ENCODE measurements around the gene MYL10. TPM values are rescaled to one million over a fixed set of nuclear protein-coding genes. Genes with fewer than 3 reads are reported as not detected.

The MYL10 gene
- total and polyA plus RNA-seq, 10 of the 15 experiments (the other 5 are each of a cell fraction or from before 2014, with no cell fraction given) = not detected

- no peak for ATAC-seq
- no peak overlapping the region for H3K9ac ChIP-seq (ENCODE audit: control insufficient read depth, insufficient read depth, low read length)
- H3K4me2 ChIP-seq (ENCODE audit: control insufficient read depth, insufficient read depth) = no peak overlapping the region
- H3K9me3 ChIP-seq (replicated peaks; ENCODE audit: control insufficient read depth, insufficient read depth, low read length) = no peaks in the 10 kb centered on the region
- H3K79me2 ChIP-seq (ENCODE audit: control insufficient read depth, insufficient read depth, low read length) = no peaks in the 10 kb centered on the region
- intact Hi-C loops (cut with micrococcal nuclease; ENCODE audit: unreplicated experiment) (no loop called here), in situ Hi-C loops (cut with MboI) (no loop called here)
- CTCF ChIA-PET = interaction anchor here (0.7 to 1.1 kb wide), 3 partner anchors 56 to 206 kb away, joined by 3 read pairs; no protein-coding TSS in a partner anchor
- H4K20me1 ChIP-seq (ENCODE audit: control insufficient read depth, insufficient read depth) = no peaks in the 10 kb centered on the region
- BruUV-seq (replicated peaks) = no TSS peak
- POLR2A ChIA-PET = interaction anchor here (0.5 kb wide), 1 partner anchor 17 kb away, joined by 3 read pairs; no protein-coding TSS in a partner anchor
- H3K4me3 ChIP-seq = no peak overlapping the region
- H3K36me3 ChIP-seq (ENCODE audit: control insufficient read depth in 2 of 2, insufficient read depth in 2 of 2, low read length in 1 of 2) = no peaks in the 10 kb centered on the region
- RAD21 ChIA-PET (ENCODE audit: unreplicated experiment) = no interaction called here
- SMC1A ChIA-PET (ENCODE audit: uncharacterized antibody, unreplicated experiment) = no interaction called here
- H2AFZ ChIP-seq (ENCODE audit: control insufficient read depth, low read depth, low read length) = no peak overlapping the region
- DNase-seq (ENCODE audit: low read depth, low spot score) = no peak
- no peaks in the 10 kb centered on the region for H3K4me1 ChIP-seq (ENCODE audit: control insufficient read depth, insufficient read depth, low read length)
- WGBS (ENCODE audit: insufficient coverage, insufficient replicate concordance, low lambda C conversion rate, missing lambda C conversion rate) = 49% methylated on average over 16 of the region's 16 CpGs
- H3K27me3 ChIP-seq (replicated peaks in 1 of 2; ENCODE audit: control insufficient read depth in 2 of 2, insufficient read depth in 2 of 2, low read length in 1 of 2) = no peaks in the 10 kb centered on the region
- no peak overlapping the region for H3K27ac ChIP-seq (ENCODE audit: control insufficient read depth, insufficient read depth)
- FAIRE-seq = no peak
- no peak for TF ChIP-seq JUNB (IDR thresholded peaks at IDR 0.05)
- no peak for TF ChIP-seq POLR2A (IDR thresholded peaks at IDR 0.05; ENCODE audit: low read depth, low read length)
- TF ChIP-seq ZNF207 (IDR thresholded peaks at IDR 0.05; ENCODE audit: borderline replicate concordance) = no peak
- TF ChIP-seq SIN3A (IDR thresholded peaks at IDR 0.05; ENCODE audit: low read depth, low read length) = no peak
- TF ChIP-seq PBX3 (IDR thresholded peaks at IDR 0.05; ENCODE audit: insufficient replicate concordance, low read depth, low read length) = no peak
- TF ChIP-seq NRF1 (conservative IDR thresholded peaks at IDR 0.05; ENCODE audit: low read depth, low read length) = no peak
- TF ChIP-seq ZBTB11 (CRISPR knock-in tag; IDR thresholded peaks at IDR 0.05) = no peak
- no peak for TF ChIP-seq ESRRA (IDR thresholded peaks at IDR 0.05; ENCODE audit: low read length)
- TF ChIP-seq IKZF2 (IDR thresholded peaks at IDR 0.05) = no peak
- TF ChIP-seq CREM (IDR thresholded peaks at IDR 0.05; ENCODE audit: low read depth) = no peak
- TF ChIP-seq E2F8 (IDR thresholded peaks at IDR 0.05; ENCODE audit: low read depth, partially characterized antibody) = no peak
- no peak for TF ChIP-seq EZH2 (IDR thresholded peaks at IDR 0.05; ENCODE audit: borderline replicate concordance, control insufficient read depth, low read depth, low read length)
- no peak for TF ChIP-seq TAF1 (IDR thresholded peaks at IDR 0.05; ENCODE audit: borderline replicate concordance, low read depth, low read length)
- TF ChIP-seq RELA (IDR thresholded peaks at IDR 0.05; ENCODE audit: borderline replicate concordance, partially characterized antibody) = no peak
- TF ChIP-seq ATF2 (IDR thresholded peaks at IDR 0.05; ENCODE audit: low read length) = no peak
- TF ChIP-seq CBFB (IDR thresholded peaks at IDR 0.05; ENCODE audit: low read depth) = no peak
Measured at GRCh38 chr7:101598986-101599771, 29.9 kb downstream of the MYL10 start.
